PFSK-1 (cell line): ENCODE results near the gene RBM33.

Experiments used
- POLR2AphosphoS5 ChIP-seq: IDR thresholded peaks from 2 replicates; pipeline ENCODE4 v1.6.1; 2012; ENCODE audit warnings: low read depth, mild to moderate bottlenecking, control low read depth, low read length, moderate library complexity
- TAF1 ChIP-seq: IDR thresholded peaks from 2 replicates; pipeline ENCODE4 v1.6.1; 2012; ENCODE audit warnings: low read length, control low read depth, borderline replicate concordance; ENCODE audit not compliant: insufficient read depth

- TF ChIP-seq POLR2AphosphoS5 (no peak), TAF1 (no peak)
Measured at GRCh38 chr7:155665957-155666287, 21.5 kb downstream of the RBM33 start.
